Testis (tissue), 2 donors: Measurements from ENCODE around the gene CAMKK2.

Experiments used
- CTCF ChIP-seq, 3 experiments: fragments of 450-650 bp in 2 of 3; fragments of 200-600 bp in 1 of 3; sonication (generic) in 1 of 3; IDR thresholded peaks; one replicate each; pipeline ENCODE4 v1.5.1; 2016 to 2019; ENCODE audit warnings: antibody characterized with exemption in 3 of 3, mild to moderate bottlenecking in 2 of 3, moderate library complexity in 1 of 3
- POLR2A ChIP-seq: fragments of 450-650 bp; IDR thresholded peaks from one replicate; pipeline ENCODE4 v1.6.1; 2017; ENCODE audit warnings: antibody characterized with exemption, mild to moderate bottlenecking, moderate library complexity

DNA sequence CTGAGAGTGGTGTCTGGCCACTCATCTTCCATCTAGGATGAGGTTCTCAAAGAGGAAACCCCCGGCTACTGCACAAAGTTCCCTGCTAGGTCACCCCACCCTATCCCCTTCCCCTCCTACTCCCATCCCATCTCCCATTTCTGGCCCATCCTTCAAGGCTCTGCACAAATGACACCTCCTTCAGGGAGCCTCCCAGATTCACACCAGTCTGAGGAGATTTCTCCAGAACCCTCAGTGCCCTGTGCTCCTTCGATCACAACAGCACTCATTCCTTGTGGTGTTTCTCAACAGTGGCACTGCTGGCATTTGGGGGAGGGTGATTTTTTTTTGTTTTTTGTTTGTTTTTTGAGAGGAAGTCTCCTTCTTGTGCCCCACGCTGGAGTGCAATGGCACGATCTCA is 2.9 kb downstream of the CAMKK2 start:
- no peak for TF ChIP-seq CTCF (IDR thresholded peaks at IDR 0.05)
- no peak for TF ChIP-seq POLR2A
